Trophoblast cell (in vitro differentiated cells and primary cell): ENCODE results near the gene DDRGK1.

ENCODE experiments used
- DNase-seq, 2 donors: peaks; one replicate each; pipeline ENCODE4 v3.0.0-alpha.2; 2016
- H2AFZ ChIP-seq: 2 replicates; pipeline ENCODE4 v1.6.1; 2013; ENCODE audit warnings: low read length, moderate library complexity, mild to moderate bottlenecking; ENCODE audit not compliant: insufficient read depth, poor library complexity
- H2AK5ac ChIP-seq: 2 replicates; pipeline ENCODE4 v1.6.1; 2013; ENCODE audit warnings: mild to moderate bottlenecking, low read length
- H2BK120ac ChIP-seq: 2 replicates; pipeline ENCODE4 v1.6.1; 2013; ENCODE audit warnings: low read length, mild to moderate bottlenecking, moderate library complexity; ENCODE audit not compliant: insufficient read depth, poor library complexity
- H2BK12ac ChIP-seq: 2 replicates; pipeline ENCODE4 v1.6.1; 2013; ENCODE audit warnings: mild to moderate bottlenecking, low read length, moderate library complexity
- H2BK5ac ChIP-seq: 2 replicates; pipeline ENCODE4 v1.6.1; 2013; ENCODE audit warnings: low read length, low read depth, moderate library complexity, mild to moderate bottlenecking; ENCODE audit not compliant: poor library complexity
- H3K14ac ChIP-seq: 2 replicates; pipeline ENCODE4 v1.6.1; 2013; ENCODE audit warnings: mild to moderate bottlenecking, low read length
- H3K18ac ChIP-seq: 2 replicates; pipeline ENCODE4 v1.6.1; 2013; ENCODE audit warnings: mild to moderate bottlenecking, low read length
- H3K23ac ChIP-seq: 2 replicates; pipeline ENCODE4 v1.6.1; 2013; ENCODE audit warnings: low read length
- H3K27ac ChIP-seq: 2 replicates; pipeline ENCODE4 v1.5.1; 2013; ENCODE audit warnings: low read depth, mild to moderate bottlenecking, inconsistent platforms, low read length, moderate library complexity
- H3K27me3 ChIP-seq: 2 replicates; pipeline ENCODE4 v1.6.1; 2013; ENCODE audit warnings: inconsistent platforms, mild to moderate bottlenecking, low read length, moderate library complexity; ENCODE audit not compliant: insufficient read depth
- H3K36me3 ChIP-seq, 2 experiments: 1 replicate in 1 of 2; 2 replicates in 1 of 2; pipeline ENCODE4 v1.6.1; 2013; ENCODE audit warnings: low read length in 2 of 2, mild to moderate bottlenecking in 2 of 2, moderate library complexity in 1 of 2; ENCODE audit not compliant: insufficient read depth in 2 of 2, control insufficient read depth in 1 of 2
- H3K4ac ChIP-seq: 2 replicates; pipeline ENCODE4 v1.6.1; 2013; ENCODE audit warnings: low read depth, mild to moderate bottlenecking, low read length, moderate library complexity
- H3K4me1 ChIP-seq, 2 experiments: 1 replicate in 1 of 2; 2 replicates in 1 of 2; pipeline ENCODE4 v1.6.1; 2013; ENCODE audit warnings: low read length in 2 of 2, mild to moderate bottlenecking in 2 of 2, moderate library complexity in 1 of 2; ENCODE audit not compliant: insufficient read depth in 2 of 2, control insufficient read depth in 1 of 2
- H3K4me2 ChIP-seq: 2 replicates; pipeline ENCODE4 v1.6.1; 2013; ENCODE audit warnings: inconsistent platforms, mild to moderate bottlenecking, low read length, moderate library complexity
- H3K4me3 ChIP-seq: 2 replicates; pipeline ENCODE4 v1.5.1; 2013; ENCODE audit warnings: mild to moderate bottlenecking, low read depth, low read length, inconsistent platforms
- H3K79me1 ChIP-seq: one replicate; pipeline ENCODE4 v1.6.1; 2013; ENCODE audit warnings: low read length
- H3K79me2 ChIP-seq: 2 replicates; pipeline ENCODE4 v1.6.1; 2013; ENCODE audit warnings: low read length, mild to moderate bottlenecking; ENCODE audit not compliant: control insufficient read depth, insufficient read depth, poor library complexity
- H3K9ac ChIP-seq: 2 replicates; pipeline ENCODE4 v1.6.1; 2013; ENCODE audit warnings: mild to moderate bottlenecking, low read length
- H3K9me3 ChIP-seq: 2 replicates; pipeline ENCODE4 v1.6.1; 2013; ENCODE audit warnings: low read depth, mild to moderate bottlenecking, control low read depth, inconsistent platforms, low read length; ENCODE audit not compliant: insufficient read depth
- H4K12ac ChIP-seq: 2 replicates; pipeline ENCODE4 v1.6.1; 2013; ENCODE audit warnings: low read depth, mild to moderate bottlenecking, low read length, moderate library complexity
- H4K8ac ChIP-seq: 2 replicates; pipeline ENCODE4 v1.6.1; 2013; ENCODE audit warnings: low read depth, mild to moderate bottlenecking, low read length, moderate library complexity
- H4K91ac ChIP-seq: one replicate; pipeline ENCODE4 v1.6.1; 2013; ENCODE audit warnings: low read depth, mild to moderate bottlenecking, low read length, moderate library complexity
- WGBS: extraction: QIAGEN DNeasy Blood & Tissue Kit; methylation state at CpG from one replicate; pipeline ENCODE4 v1.1.7; 2013; ENCODE audit warnings: missing lambda C conversion rate; ENCODE audit not compliant: insufficient read length, insufficient coverage; ENCODE audit errors: extremely low coverage; 5-methylcytosine and 5-hydroxymethylcytosine counted together

Gene DDRGK1

DNA sequence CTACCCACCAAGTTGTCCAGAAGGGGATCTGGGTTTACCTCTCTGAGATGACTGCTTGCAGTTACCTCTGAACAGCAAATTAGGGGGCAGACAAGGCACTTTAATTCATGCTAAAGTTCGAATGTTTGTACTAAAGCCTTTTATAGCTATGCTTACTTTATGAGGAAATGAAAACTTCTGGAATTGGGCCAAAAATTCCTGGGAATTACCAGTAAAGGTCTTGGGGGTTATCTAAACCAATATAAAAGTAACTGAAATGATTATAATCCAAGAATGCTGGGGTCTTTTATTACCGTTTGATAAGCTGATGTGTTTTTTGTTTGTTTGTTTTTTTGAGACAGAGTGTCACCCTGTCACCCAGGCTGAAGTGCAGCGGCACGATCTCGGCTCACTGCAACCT lies 23.2 kb downstream of the DDRGK1 start:
- no peak overlapping the region for H2AFZ ChIP-seq
- no peak overlapping the region for H3K4ac ChIP-seq
- H3K36me3 ChIP-seq: peaks cover 0 to 4% of the 10 kb centered on the region in 2 experiments
- no peak overlapping the region for H4K91ac ChIP-seq
- H3K27me3 ChIP-seq: no peaks in the 10 kb centered on the region
- H4K12ac ChIP-seq: no peak overlapping the region
- no CpG with 5 or more reads among the region's 5 CpGs for WGBS
- H3K18ac ChIP-seq: no peak overlapping the region
- H3K79me1 ChIP-seq: no peaks in the 10 kb centered on the region
- no peak overlapping the region for H2AK5ac ChIP-seq
- H3K79me2 ChIP-seq: no peaks in the 10 kb centered on the region
- no peak overlapping the region for H2BK12ac ChIP-seq
- no peak overlapping the region for H2BK120ac ChIP-seq
- H3K23ac ChIP-seq: no peak overlapping the region
- no peak overlapping the region for H4K8ac ChIP-seq
- H3K27ac ChIP-seq: no peak overlapping the region
- no peaks in the 10 kb centered on the region for H3K4me1 ChIP-seq
- DNase-seq: no peak
- H3K4me3 ChIP-seq: no peak overlapping the region
- no peak overlapping the region for H3K14ac ChIP-seq
- no peak overlapping the region for H3K9ac ChIP-seq
- no peak overlapping the region for H2BK5ac ChIP-seq
- H3K4me2 ChIP-seq: no peak overlapping the region
- H3K9me3 ChIP-seq: no peaks in the 10 kb centered on the region

- no peak for DNase-seq
- H2AK5ac ChIP-seq: no peak overlapping the region
- H3K9me3 ChIP-seq: no peaks in the 10 kb centered on the region
- no peak overlapping the region for H3K4ac ChIP-seq
- no peak overlapping the region for H3K18ac ChIP-seq
- peaks cover 0 to 4% of the 10 kb centered on the region in 2 experiments for H3K36me3 ChIP-seq
- no peaks in the 10 kb centered on the region for H3K79me2 ChIP-seq
- H4K12ac ChIP-seq: no peak overlapping the region
- no peak overlapping the region for H2AFZ ChIP-seq
- no CpG with 5 or more reads among the region's 4 CpGs for WGBS
- H3K14ac ChIP-seq: no peak overlapping the region
- H4K8ac ChIP-seq: no peak overlapping the region
- H4K91ac ChIP-seq: no peak overlapping the region
- H3K23ac ChIP-seq: peak overlapping the region; percentile 7
- H2BK12ac ChIP-seq: no peak overlapping the region
- H3K4me1 ChIP-seq: no peaks in the 10 kb centered on the region
- no peak overlapping the region for H3K27ac ChIP-seq
- H3K4me2 ChIP-seq: no peak overlapping the region
- H2BK120ac ChIP-seq: no peak overlapping the region
- H2BK5ac ChIP-seq: no peak overlapping the region
- no peak overlapping the region for H3K9ac ChIP-seq
- H3K79me1 ChIP-seq: no peaks in the 10 kb centered on the region
- no peaks in the 10 kb centered on the region for H3K27me3 ChIP-seq
- H3K4me3 ChIP-seq: no peak overlapping the region
Observed at GRCh38 chr20:3180319-3180718, 24.2 kb downstream of the DDRGK1 start.

DNA sequence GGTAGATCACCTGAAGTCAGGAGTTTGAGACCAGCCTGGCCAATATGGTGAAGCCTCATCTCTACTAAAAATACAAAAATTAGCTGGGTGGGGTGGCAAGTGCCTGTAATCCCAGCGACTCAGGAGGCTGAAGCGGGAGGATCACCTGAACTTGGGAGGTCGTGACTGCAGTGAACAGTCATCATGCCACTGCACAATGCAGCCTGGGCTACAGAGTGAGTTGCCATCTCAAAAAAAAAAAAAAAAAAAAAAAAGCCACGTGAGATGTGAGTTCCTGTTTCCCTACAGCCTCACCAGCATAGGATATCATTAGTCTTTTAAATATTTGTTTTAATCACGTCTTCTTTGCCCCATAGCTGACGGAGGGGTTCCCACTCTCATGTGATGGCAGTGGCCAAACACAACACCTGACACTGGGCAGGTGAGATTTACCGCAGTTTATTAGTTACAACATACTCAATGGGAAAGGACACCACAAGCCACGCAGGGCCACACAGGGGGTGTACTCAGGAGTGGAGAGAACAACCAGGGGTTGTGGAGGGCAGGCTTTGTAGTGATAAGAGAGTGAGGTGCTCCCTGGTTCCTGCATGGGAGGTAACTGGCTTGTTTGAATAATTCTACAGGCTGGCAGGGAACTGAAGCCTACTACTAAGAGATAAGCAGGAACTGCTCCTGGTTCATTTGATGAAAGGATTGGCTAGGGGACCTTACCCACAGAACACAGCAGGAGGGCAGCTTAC lies 26.6 kb downstream of the DDRGK1 start:
- H4K12ac ChIP-seq: no peak overlapping the region
- no peak overlapping the region for H3K4me2 ChIP-seq
- peaks cover 0 to 4% of the 10 kb centered on the region in 2 experiments for H3K36me3 ChIP-seq
- H3K79me1 ChIP-seq: peaks cover 13% of the 10 kb centered on the region
- no peak overlapping the region for H3K23ac ChIP-seq
- no peak overlapping the region for H3K4ac ChIP-seq
- DNase-seq: no peak
- H4K8ac ChIP-seq: no peak overlapping the region
- no peak overlapping the region for H2AFZ ChIP-seq
- H3K27ac ChIP-seq: no peak overlapping the region
- H4K91ac ChIP-seq: no peak overlapping the region
- no peak overlapping the region for H3K18ac ChIP-seq
- no peak overlapping the region for H3K14ac ChIP-seq
- no peak overlapping the region for H2AK5ac ChIP-seq
- H3K4me1 ChIP-seq: peaks cover 0 to 2% of the 10 kb centered on the region in 2 experiments
- no peaks in the 10 kb centered on the region for H3K27me3 ChIP-seq
- H3K9me3 ChIP-seq: no peaks in the 10 kb centered on the region
- no peak overlapping the region for H2BK120ac ChIP-seq
- no CpG with 5 or more reads among the region's 8 CpGs for WGBS
- H3K79me2 ChIP-seq: peaks cover 7% of the 10 kb centered on the region
- H3K4me3 ChIP-seq: no peak overlapping the region
- no peak overlapping the region for H2BK12ac ChIP-seq
- H3K9ac ChIP-seq: no peak overlapping the region
- no peak overlapping the region for H2BK5ac ChIP-seq

DNA sequence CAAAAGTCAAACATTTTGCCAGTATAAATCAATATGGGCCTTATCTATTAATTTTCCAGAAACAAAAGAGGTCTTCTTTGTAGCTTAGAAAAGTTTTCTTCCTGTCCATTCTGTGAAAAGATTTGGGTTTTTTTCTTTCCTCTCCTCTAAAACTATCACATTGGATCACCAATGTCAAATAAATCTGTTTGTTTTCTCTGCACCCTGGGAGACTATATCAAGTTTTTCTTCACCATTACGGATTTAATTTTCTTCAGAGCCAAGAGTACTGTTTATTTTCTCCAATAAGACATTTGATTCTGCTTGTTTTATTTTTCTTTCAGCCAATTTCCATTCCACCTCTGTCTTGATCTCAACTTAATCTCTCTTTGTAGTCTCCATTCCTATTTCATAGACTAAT lies 29.2 kb downstream of the DDRGK1 start:
- H3K27ac ChIP-seq: peak overlapping the region; percentile 46
- no peak overlapping the region for H2AK5ac ChIP-seq
- H3K4ac ChIP-seq: no peak overlapping the region
- WGBS: no CpG with 5 or more reads among the region's 1 CpG
- H3K27me3 ChIP-seq: no peaks in the 10 kb centered on the region
- H3K79me1 ChIP-seq: peaks cover 16% of the 10 kb centered on the region
- H2AFZ ChIP-seq: no peak overlapping the region
- peaks cover 7% of the 10 kb centered on the region for H3K79me2 ChIP-seq
- H2BK12ac ChIP-seq: no peak overlapping the region
- H3K4me1 ChIP-seq: peaks cover 2 to 4% of the 10 kb centered on the region in 2 experiments
- no peak overlapping the region for H3K4me3 ChIP-seq
- no peak overlapping the region for H3K18ac ChIP-seq
- DNase-seq: no peak
- H3K23ac ChIP-seq: no peak overlapping the region
- no peak overlapping the region for H3K14ac ChIP-seq
- no peak overlapping the region for H2BK120ac ChIP-seq
- H3K36me3 ChIP-seq: peaks cover 0 to under 1% of the 10 kb centered on the region in 2 experiments
- no peak overlapping the region for H4K12ac ChIP-seq
- no peak overlapping the region for H2BK5ac ChIP-seq
- H3K9me3 ChIP-seq: no peaks in the 10 kb centered on the region
- H3K9ac ChIP-seq: no peak overlapping the region
- peak overlapping the region; percentile 97 for H3K4me2 ChIP-seq
- no peak overlapping the region for H4K8ac ChIP-seq
- no peak overlapping the region for H4K91ac ChIP-seq
